GM23338 (cell line): Measurements from ENCODE around the gene SLAMF6. TPM values are rescaled to one million over a fixed set of nuclear protein-coding genes. Genes with fewer than 3 reads are reported as not detected.

Source experiments
- ATAC-seq: fragments of 200-7000 bp; cut with Tn5 transposase; 3 replicates; pipeline ENCODE4 v1.9.1; 2020
- DNase-seq: peaks from one replicate; pipeline ENCODE4 v3.0.0-alpha.2; 2015; ENCODE audit warnings: low spot score
- H2AFZ ChIP-seq: fragments of 200-600 bp; sonication (generic); 2 replicates; pipeline ENCODE4 v1.8.0; 2016; ENCODE audit warnings: antibody characterized with exemption, mild to moderate bottlenecking, moderate library complexity
- H3F3A ChIP-seq: fragments of 200-600 bp; sonication (generic); replicated peaks from 2 replicates; pipeline ENCODE4 v1.8.0; 2017; ENCODE audit warnings: antibody characterized with exemption, mixed run types, low read depth
- H3K27ac ChIP-seq: fragments of 200-600 bp; sonication (generic); 2 replicates; pipeline ENCODE4 v1.6.1; 2016; ENCODE audit warnings: low read depth
- H3K27me3 ChIP-seq: fragments of 200-600 bp; sonication (generic); 2 replicates; pipeline ENCODE4 v1.8.0; 2016; ENCODE audit warnings: mild to moderate bottlenecking, mixed run types, moderate library complexity; ENCODE audit not compliant: insufficient read depth
- H3K36me3 ChIP-seq: fragments of 200-600 bp; sonication (generic); 2 replicates; pipeline ENCODE4 v1.8.0; 2016; ENCODE audit warnings: mild to moderate bottlenecking; ENCODE audit not compliant: insufficient read depth
- H3K4me1 ChIP-seq: fragments of 200-600 bp; sonication (generic); 2 replicates; pipeline ENCODE4 v1.8.0; 2016; ENCODE audit warnings: mild to moderate bottlenecking, moderate library complexity; ENCODE audit not compliant: insufficient read depth
- H3K4me2 ChIP-seq: fragments of 200-600 bp; sonication (generic); 2 replicates; pipeline ENCODE4 v1.7.1; 2017; ENCODE audit warnings: mixed run types
- H3K4me3 ChIP-seq: fragments of 200-600 bp; sonication (generic); 2 replicates; pipeline ENCODE4 v1.6.1; 2016; ENCODE audit warnings: mixed run types
- H3K79me2 ChIP-seq: fragments of 200-600 bp; sonication (generic); replicated peaks from 2 replicates; pipeline ENCODE4 v1.8.0; 2017; ENCODE audit warnings: mild to moderate bottlenecking; ENCODE audit not compliant: insufficient read depth
- H3K9me2 ChIP-seq: fragments of 200-600 bp; sonication (generic); 2 replicates; pipeline ENCODE4 v1.8.0; 2017; ENCODE audit not compliant: insufficient read depth
- H4K20me1 ChIP-seq: fragments of 200-600 bp; sonication (generic); replicated peaks from 2 replicates; pipeline ENCODE4 v1.8.0; 2017; ENCODE audit warnings: mild to moderate bottlenecking; ENCODE audit not compliant: insufficient read depth
- H3K27ac Mint-ChIP-seq: 2 replicates; pipeline ENCODE4 v1.8.0; 2020; ENCODE audit warnings: inconsistent platforms, mild to moderate bottlenecking, moderate library complexity, mixed read lengths
- H3K27me3 Mint-ChIP-seq: 3 replicates; pipeline ENCODE4 v1.8.0; 2022; ENCODE audit warnings: low read depth, mild to moderate bottlenecking, moderate library complexity, mixed read lengths, inconsistent platforms; ENCODE audit not compliant: insufficient read depth, poor library complexity
- H3K36me3 Mint-ChIP-seq: 3 replicates; pipeline ENCODE4 v1.8.0; 2021; ENCODE audit warnings: low read depth, mild to moderate bottlenecking, inconsistent platforms, moderate library complexity, mixed read lengths
- H3K4me1 Mint-ChIP-seq: 3 replicates; pipeline ENCODE4 v1.8.0; 2020; ENCODE audit warnings: mild to moderate bottlenecking, inconsistent platforms, mixed read lengths
- H3K4me3 Mint-ChIP-seq: 3 replicates; pipeline ENCODE4 v1.8.0; 2021; ENCODE audit warnings: moderate library complexity, mild to moderate bottlenecking, inconsistent platforms, mixed read lengths
- H3K9me3 Mint-ChIP-seq: 3 replicates; pipeline ENCODE4 v1.8.0; 2020; ENCODE audit warnings: moderate library complexity, mild to moderate bottlenecking, inconsistent platforms, mixed read lengths
- CREB1 ChIP-seq: fragments of 250-450 bp; sonication (Bioruptor Pico); IDR thresholded peaks from 2 replicates; pipeline ENCODE4 v1.5.0; 2020; ENCODE audit warnings: low read depth, mild to moderate bottlenecking, moderate library complexity
- EZH2 ChIP-seq: fragments of 200-600 bp; sonication (generic); IDR thresholded peaks from one replicate; pipeline ENCODE4 v1.8.0; 2017; ENCODE audit warnings: antibody characterized with exemption, mild to moderate bottlenecking, low read depth; ENCODE audit not compliant: unreplicated experiment
- EZH2phosphoT487 ChIP-seq: fragments of 200-600 bp; sonication (generic); IDR thresholded peaks from one replicate; pipeline ENCODE4 v1.8.1; 2018; ENCODE audit warnings: antibody characterized with exemption; ENCODE audit not compliant: unreplicated experiment
- JUNB ChIP-seq: IDR thresholded peaks from one replicate; pipeline ENCODE4 v1.6.1; 2016; ENCODE audit warnings: antibody characterized with exemption; ENCODE audit not compliant: unreplicated experiment
- NANOG ChIP-seq: IDR thresholded peaks from 2 replicates; pipeline ENCODE4 v1.6.1; 2016; ENCODE audit warnings: antibody characterized with exemption, borderline replicate concordance
- POLR2AphosphoS5 ChIP-seq: IDR thresholded peaks from 2 replicates; pipeline ENCODE4 v1.6.1; 2016; ENCODE audit warnings: antibody characterized with exemption, low read depth
- STAT1 ChIP-seq: IDR thresholded peaks from one replicate; pipeline ENCODE4 v1.6.1; 2016; ENCODE audit warnings: antibody characterized with exemption; ENCODE audit not compliant: unreplicated experiment
- ZNF114 ChIP-seq: fragments of 250-450 bp; sonication (Bioruptor Pico); IDR thresholded peaks from 2 replicates; pipeline ENCODE4 v1.5.0; 2020; ENCODE audit warnings: mild to moderate bottlenecking, moderate library complexity
- ZNF331 ChIP-seq: fragments of 250-450 bp; sonication (Bioruptor Pico); IDR thresholded peaks from 2 replicates; pipeline ENCODE4 v1.5.0; 2020; ENCODE audit warnings: low read depth, mild to moderate bottlenecking, moderate library complexity
- polyA plus RNA-seq: library from polyadenylated mRNA; unstranded; fragments of >200 nt; fragmentation: Nextera tagmentation; extraction: Ambion mirVana; gene quantifications from 2 replicates; pipeline ENCODE4 v1.2.1, GENCODE V29; 2016
- total RNA-seq: library from RNA; depleted of rRNA; stranded (reverse); fragments of >200 nt; shearing (Covaris generic); gene quantifications from 2 replicates; pipeline ENCODE4 v1.2.3, GENCODE V29; 2014
- TF ChIP-seq, protein P1 (sequence below): IDR thresholded peaks from one replicate; pipeline ENCODE4 v1.6.1; 2018; ENCODE audit warnings: antibody characterized with exemption; ENCODE audit not compliant: unreplicated experiment
- TF ChIP-seq, protein P2 (sequence below), 2 experiments: fragments of 200-600 bp in 1 of 2; sonication (generic) in 1 of 2; conservative IDR thresholded peaks; 2 replicates each; pipeline versions ENCODE4 v1.5.1 to v1.6.1; 2016 to 2017; ENCODE audit warnings: antibody characterized with exemption in 2 of 2, low read depth in 2 of 2, mild to moderate bottlenecking in 2 of 2, moderate library complexity in 1 of 2
- TF ChIP-seq, protein P3 (sequence below): IDR thresholded peaks from 2 replicates; pipeline ENCODE4 v1.6.1; 2016; ENCODE audit warnings: antibody characterized with exemption
- TF ChIP-seq, protein P4 (sequence below): fragments of 250-450 bp; sonication (Bioruptor Pico); IDR thresholded peaks from 2 replicates; pipeline ENCODE4 v1.5.0; 2020; ENCODE audit warnings: mild to moderate bottlenecking, moderate library complexity

Gene SLAMF6
- total and polyA plus RNA-seq, 2 experiments from 2014 or later: not detected

DNA sequence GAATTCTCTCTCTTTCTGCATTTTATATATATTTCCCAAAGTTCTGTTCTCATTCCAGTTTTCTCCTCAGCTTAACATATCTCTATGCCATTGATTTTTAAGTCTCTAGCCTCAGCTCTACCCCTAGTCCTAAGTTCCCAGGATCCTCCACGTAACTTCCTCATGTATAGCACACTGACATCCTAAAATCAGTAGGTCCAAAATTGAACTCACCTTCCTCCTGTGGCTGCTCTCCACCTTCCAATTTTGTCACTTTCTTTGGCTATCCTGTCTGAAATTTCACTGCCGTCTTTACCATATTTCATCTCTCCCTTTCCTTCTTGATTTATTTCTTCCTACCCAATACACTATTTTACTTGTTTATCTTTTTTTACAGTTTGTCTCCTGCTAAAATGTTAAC, 1.5 kb downstream of the SLAMF6 start:
- H3K9me2 ChIP-seq: no peaks in the 10 kb centered on the region
- H3K4me2 ChIP-seq: no peak overlapping the region
- H3F3A ChIP-seq: no peaks in the 10 kb centered on the region
- Mint-ChIP-seq H3K4me3 (no peak overlapping the region), H3K36me3 (no peaks in the 10 kb centered on the region), H3K27ac (no peak overlapping the region), H3K27me3 (peaks cover 4% of the 10 kb centered on the region), H3K4me1 (peaks cover 27% of the 10 kb centered on the region), H3K9me3 (peaks cover 6% of the 10 kb centered on the region; the same call in 2 of the 3 replicates)
- no peaks in the 10 kb centered on the region for H4K20me1 ChIP-seq
- H3K27ac ChIP-seq: no peak overlapping the region
- no peaks in the 10 kb centered on the region for H3K36me3 ChIP-seq
- H3K4me3 ChIP-seq: no peak overlapping the region
- H2AFZ ChIP-seq: no peak overlapping the region
- TF ChIP-seq EZH2: no peak
- TF ChIP-seq, protein P1, sequence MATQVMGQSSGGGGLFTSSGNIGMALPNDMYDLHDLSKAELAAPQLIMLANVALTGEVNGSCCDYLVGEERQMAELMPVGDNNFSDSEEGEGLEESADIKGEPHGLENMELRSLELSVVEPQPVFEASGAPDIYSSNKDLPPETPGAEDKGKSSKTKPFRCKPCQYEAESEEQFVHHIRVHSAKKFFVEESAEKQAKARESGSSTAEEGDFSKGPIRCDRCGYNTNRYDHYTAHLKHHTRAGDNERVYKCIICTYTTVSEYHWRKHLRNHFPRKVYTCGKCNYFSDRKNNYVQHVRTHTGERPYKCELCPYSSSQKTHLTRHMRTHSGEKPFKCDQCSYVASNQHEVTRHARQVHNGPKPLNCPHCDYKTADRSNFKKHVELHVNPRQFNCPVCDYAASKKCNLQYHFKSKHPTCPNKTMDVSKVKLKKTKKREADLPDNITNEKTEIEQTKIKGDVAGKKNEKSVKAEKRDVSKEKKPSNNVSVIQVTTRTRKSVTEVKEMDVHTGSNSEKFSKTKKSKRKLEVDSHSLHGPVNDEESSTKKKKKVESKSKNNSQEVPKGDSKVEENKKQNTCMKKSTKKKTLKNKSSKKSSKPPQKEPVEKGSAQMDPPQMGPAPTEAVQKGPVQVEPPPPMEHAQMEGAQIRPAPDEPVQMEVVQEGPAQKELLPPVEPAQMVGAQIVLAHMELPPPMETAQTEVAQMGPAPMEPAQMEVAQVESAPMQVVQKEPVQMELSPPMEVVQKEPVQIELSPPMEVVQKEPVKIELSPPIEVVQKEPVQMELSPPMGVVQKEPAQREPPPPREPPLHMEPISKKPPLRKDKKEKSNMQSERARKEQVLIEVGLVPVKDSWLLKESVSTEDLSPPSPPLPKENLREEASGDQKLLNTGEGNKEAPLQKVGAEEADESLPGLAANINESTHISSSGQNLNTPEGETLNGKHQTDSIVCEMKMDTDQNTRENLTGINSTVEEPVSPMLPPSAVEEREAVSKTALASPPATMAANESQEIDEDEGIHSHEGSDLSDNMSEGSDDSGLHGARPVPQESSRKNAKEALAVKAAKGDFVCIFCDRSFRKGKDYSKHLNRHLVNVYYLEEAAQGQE: no peak
- no peak for TF ChIP-seq EZH2phosphoT487
- no peak for TF ChIP-seq JUNB
- TF ChIP-seq, protein P2, sequence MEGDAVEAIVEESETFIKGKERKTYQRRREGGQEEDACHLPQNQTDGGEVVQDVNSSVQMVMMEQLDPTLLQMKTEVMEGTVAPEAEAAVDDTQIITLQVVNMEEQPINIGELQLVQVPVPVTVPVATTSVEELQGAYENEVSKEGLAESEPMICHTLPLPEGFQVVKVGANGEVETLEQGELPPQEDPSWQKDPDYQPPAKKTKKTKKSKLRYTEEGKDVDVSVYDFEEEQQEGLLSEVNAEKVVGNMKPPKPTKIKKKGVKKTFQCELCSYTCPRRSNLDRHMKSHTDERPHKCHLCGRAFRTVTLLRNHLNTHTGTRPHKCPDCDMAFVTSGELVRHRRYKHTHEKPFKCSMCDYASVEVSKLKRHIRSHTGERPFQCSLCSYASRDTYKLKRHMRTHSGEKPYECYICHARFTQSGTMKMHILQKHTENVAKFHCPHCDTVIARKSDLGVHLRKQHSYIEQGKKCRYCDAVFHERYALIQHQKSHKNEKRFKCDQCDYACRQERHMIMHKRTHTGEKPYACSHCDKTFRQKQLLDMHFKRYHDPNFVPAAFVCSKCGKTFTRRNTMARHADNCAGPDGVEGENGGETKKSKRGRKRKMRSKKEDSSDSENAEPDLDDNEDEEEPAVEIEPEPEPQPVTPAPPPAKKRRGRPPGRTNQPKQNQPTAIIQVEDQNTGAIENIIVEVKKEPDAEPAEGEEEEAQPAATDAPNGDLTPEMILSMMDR (conservative IDR thresholded peaks at IDR 0.05; ENCODE audit: low read depth in 2 of 2): no peak
- no peak for TF ChIP-seq STAT1
- TF ChIP-seq, protein P3, sequence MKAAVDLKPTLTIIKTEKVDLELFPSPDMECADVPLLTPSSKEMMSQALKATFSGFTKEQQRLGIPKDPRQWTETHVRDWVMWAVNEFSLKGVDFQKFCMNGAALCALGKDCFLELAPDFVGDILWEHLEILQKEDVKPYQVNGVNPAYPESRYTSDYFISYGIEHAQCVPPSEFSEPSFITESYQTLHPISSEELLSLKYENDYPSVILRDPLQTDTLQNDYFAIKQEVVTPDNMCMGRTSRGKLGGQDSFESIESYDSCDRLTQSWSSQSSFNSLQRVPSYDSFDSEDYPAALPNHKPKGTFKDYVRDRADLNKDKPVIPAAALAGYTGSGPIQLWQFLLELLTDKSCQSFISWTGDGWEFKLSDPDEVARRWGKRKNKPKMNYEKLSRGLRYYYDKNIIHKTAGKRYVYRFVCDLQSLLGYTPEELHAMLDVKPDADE: no peak
- TF ChIP-seq CREB1: no peak
- no peak for TF ChIP-seq POLR2AphosphoS5
- TF ChIP-seq ZNF331 (CRISPR knock-in tag): no peak
- no peak for TF ChIP-seq ZNF114 (CRISPR knock-in tag)
- TF ChIP-seq, protein P4, sequence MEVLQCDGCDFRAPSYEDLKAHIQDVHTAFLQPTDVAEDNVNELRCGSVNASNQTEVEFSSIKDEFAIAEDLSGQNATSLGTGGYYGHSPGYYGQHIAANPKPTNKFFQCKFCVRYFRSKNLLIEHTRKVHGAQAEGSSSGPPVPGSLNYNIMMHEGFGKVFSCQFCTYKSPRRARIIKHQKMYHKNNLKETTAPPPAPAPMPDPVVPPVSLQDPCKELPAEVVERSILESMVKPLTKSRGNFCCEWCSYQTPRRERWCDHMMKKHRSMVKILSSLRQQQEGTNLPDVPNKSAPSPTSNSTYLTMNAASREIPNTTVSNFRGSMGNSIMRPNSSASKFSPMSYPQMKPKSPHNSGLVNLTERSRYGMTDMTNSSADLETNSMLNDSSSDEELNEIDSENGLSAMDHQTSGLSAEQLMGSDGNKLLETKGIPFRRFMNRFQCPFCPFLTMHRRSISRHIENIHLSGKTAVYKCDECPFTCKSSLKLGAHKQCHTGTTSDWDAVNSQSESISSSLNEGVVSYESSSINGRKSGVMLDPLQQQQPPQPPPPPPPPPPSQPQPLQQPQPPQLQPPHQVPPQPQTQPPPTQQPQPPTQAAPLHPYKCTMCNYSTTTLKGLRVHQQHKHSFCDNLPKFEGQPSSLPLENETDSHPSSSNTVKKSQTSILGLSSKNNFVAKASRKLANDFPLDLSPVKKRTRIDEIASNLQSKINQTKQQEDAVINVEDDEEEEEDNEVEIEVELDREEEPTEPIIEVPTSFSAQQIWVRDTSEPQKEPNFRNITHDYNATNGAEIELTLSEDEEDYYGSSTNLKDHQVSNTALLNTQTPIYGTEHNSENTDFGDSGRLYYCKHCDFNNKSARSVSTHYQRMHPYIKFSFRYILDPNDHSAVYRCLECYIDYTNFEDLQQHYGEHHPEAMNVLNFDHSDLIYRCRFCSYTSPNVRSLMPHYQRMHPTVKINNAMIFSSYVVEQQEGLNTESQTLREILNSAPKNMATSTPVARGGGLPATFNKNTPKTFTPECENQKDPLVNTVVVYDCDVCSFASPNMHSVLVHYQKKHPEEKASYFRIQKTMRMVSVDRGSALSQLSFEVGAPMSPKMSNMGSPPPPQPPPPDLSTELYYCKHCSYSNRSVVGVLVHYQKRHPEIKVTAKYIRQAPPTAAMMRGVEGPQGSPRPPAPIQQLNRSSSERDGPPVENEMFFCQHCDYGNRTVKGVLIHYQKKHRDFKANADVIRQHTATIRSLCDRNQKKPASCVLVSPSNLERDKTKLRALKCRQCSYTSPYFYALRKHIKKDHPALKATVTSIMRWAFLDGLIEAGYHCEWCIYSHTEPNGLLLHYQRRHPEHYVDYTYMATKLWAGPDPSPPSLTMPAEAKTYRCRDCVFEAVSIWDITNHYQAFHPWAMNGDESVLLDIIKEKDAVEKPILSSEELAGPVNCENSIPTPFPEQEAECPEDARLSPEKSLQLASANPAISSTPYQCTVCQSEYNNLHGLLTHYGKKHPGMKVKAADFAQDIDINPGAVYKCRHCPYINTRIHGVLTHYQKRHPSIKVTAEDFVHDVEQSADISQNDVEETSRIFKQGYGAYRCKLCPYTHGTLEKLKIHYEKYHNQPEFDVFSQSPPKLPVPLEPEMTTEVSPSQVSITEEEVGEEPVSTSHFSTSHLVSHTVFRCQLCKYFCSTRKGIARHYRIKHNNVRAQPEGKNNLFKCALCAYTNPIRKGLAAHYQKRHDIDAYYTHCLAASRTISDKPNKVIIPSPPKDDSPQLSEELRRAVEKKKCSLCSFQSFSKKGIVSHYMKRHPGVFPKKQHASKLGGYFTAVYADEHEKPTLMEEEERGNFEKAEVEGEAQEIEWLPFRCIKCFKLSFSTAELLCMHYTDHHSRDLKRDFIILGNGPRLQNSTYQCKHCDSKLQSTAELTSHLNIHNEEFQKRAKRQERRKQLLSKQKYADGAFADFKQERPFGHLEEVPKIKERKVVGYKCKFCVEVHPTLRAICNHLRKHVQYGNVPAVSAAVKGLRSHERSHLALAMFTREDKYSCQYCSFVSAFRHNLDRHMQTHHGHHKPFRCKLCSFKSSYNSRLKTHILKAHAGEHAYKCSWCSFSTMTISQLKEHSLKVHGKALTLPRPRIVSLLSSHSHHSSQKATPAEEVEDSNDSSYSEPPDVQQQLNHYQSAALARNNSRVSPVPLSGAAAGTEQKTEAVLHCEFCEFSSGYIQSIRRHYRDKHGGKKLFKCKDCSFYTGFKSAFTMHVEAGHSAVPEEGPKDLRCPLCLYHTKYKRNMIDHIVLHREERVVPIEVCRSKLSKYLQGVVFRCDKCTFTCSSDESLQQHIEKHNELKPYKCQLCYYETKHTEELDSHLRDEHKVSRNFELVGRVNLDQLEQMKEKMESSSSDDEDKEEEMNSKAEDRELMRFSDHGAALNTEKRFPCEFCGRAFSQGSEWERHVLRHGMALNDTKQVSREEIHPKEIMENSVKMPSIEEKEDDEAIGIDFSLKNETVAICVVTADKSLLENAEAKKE (CRISPR knock-in tag): no peak
- no peak for TF ChIP-seq NANOG
- H3K27me3 ChIP-seq: no peaks in the 10 kb centered on the region
- H3K79me2 ChIP-seq: no peaks in the 10 kb centered on the region
- ATAC-seq (no peak), DNase-seq (no peak)
- H3K4me1 ChIP-seq: peaks cover 26% of the 10 kb centered on the region
